ENCODE measurements around the gene ANKRD13B.

The ANKRD13B gene

GRCh38 chr17:29596811-29597210, 3.9 kb downstream of the ANKRD13B start:
- DNase-seq: no peak

- no peak for DNase-seq
Measured at GRCh38 chr17:29597361-29598172, 4.6 kb downstream of the ANKRD13B start.

GRCh38 chr17:29603109-29603674, 10.3 kb downstream of the ANKRD13B start:
- no peak for DNase-seq

GRCh38 chr17:29607557-29608195, 14.7 kb downstream of the ANKRD13B start:
- no peak for DNase-seq

GRCh38 chr17:29608986-29609385, 16.1 kb downstream of the ANKRD13B start:
- no peak for DNase-seq

GRCh38 chr17:29610395-29610794, 17.5 kb downstream of the ANKRD13B start:
- DNase-seq: no peak

GRCh38 chr17:29611351-29612093, 18.6 kb downstream of the ANKRD13B start:
- no peak for DNase-seq

GRCh38 chr17:29612094-29612403, 19.1 kb downstream of the ANKRD13B start:
- DNase-seq: no peak

- DNase-seq: no peak
Measured at GRCh38 chr17:29612404-29613280, 19.7 kb downstream of the ANKRD13B start.

- no peak for DNase-seq
Measured at GRCh38 chr17:29613352-29613837, 20.5 kb downstream of the ANKRD13B start.

GRCh38 chr17:29613856-29614255, 20.9 kb downstream of the ANKRD13B start:
- no peak for DNase-seq

GRCh38 chr17:29614349-29615047, 21.6 kb downstream of the ANKRD13B start:
- no peak for DNase-seq

GRCh38 chr17:29615048-29615385, 22.1 kb downstream of the ANKRD13B start:
- DNase-seq: no peak

GRCh38 chr17:29615492-29616299, 22.8 kb downstream of the ANKRD13B start:
- DNase-seq: no peak

- no peak for DNase-seq
Measured at GRCh38 chr17:29616300-29617048, 23.5 kb downstream of the ANKRD13B start.

GRCh38 chr17:29617125-29617480, 24.2 kb downstream of the ANKRD13B start:
- peak; percentile 86 for DNase-seq

GRCh38 chr17:29617481-29618271, 24.7 kb downstream of the ANKRD13B start:
- peak; percentile 81 for DNase-seq

- no peak for DNase-seq
Measured at GRCh38 chr17:29618272-29619065, 25.5 kb downstream of the ANKRD13B start.

- DNase-seq: peak; percentile 8
Measured at GRCh38 chr17:29619251-29619650, 26.3 kb downstream of the ANKRD13B start.

Data from NCI-H146 (cell line).